HG03280 (cell line): ENCODE data around the gene ACYP2.
A peak's percentile ranks its signal among the peaks of the same experiment; 100 is the strongest.

Experiments
- ATAC-seq: cut with Tn5 transposase; IDR thresholded peaks from one replicate; pipeline ENCODE4 v1.9.1; 2021; ENCODE audit warnings: mild to moderate bottlenecking, moderate library complexity; ENCODE audit not compliant: unreplicated experiment

The ACYP2 gene

GRCh38 chr2:54149638-54150441 is 34.4 kb downstream of the ACYP2 start:
- no peak for ATAC-seq

GRCh38 chr2:54158311-54158710 is 42.9 kb downstream of the ACYP2 start:
- ATAC-seq, result no peak

GRCh38 chr2:54161660-54162424 is 46.4 kb downstream of the ACYP2 start:
- no peak for ATAC-seq

- no peak for ATAC-seq
Observed at GRCh38 chr2:54164106-54164505, 48.7 kb downstream of the ACYP2 start.

GRCh38 chr2:54166121-54166773 is 50.8 kb downstream of the ACYP2 start:
- no peak for ATAC-seq

- ATAC-seq, result no peak
Observed at GRCh38 chr2:54176577-54176976, 61.2 kb downstream of the ACYP2 start.

GRCh38 chr2:54183281-54183680 is 67.9 kb downstream of the ACYP2 start:
- no peak for ATAC-seq

GRCh38 chr2:54183972-54184371 is 68.6 kb downstream of the ACYP2 start:
- no peak for ATAC-seq

- ATAC-seq, result no peak
Observed at GRCh38 chr2:54185105-54185504, 69.7 kb downstream of the ACYP2 start.

- no peak for ATAC-seq
Observed at GRCh38 chr2:54187331-54187730, 71.9 kb downstream of the ACYP2 start.

- ATAC-seq, result no peak
Observed at GRCh38 chr2:54189539-54189938, 74.1 kb downstream of the ACYP2 start.

GRCh38 chr2:54191361-54192135 is 76.1 kb downstream of the ACYP2 start:
- no peak for ATAC-seq

- ATAC-seq, result peak; percentile 64
Observed at GRCh38 chr2:54194761-54195750, 79.6 kb downstream of the ACYP2 start.

GRCh38 chr2:54196646-54197045 is 81.2 kb downstream of the ACYP2 start:
- no peak for ATAC-seq

- ATAC-seq, result no peak
Observed at GRCh38 chr2:54204476-54204875, 89.1 kb downstream of the ACYP2 start.

GRCh38 chr2:54206596-54206995 is 91.2 kb downstream of the ACYP2 start:
- no peak for ATAC-seq

- ATAC-seq, result no peak
Observed at GRCh38 chr2:54207666-54208195, 92.3 kb downstream of the ACYP2 start.

- no peak for ATAC-seq
Observed at GRCh38 chr2:54208364-54209240, 93.2 kb downstream of the ACYP2 start.

GRCh38 chr2:54209379-54209778 is 94.0 kb downstream of the ACYP2 start:
- ATAC-seq, result no peak
